Omental fat pad (tissue), 4 donors: ENCODE measurements around the gene LGR6. TPM values are rescaled to one million over a fixed set of nuclear protein-coding genes. Genes with fewer than 3 reads are reported as not detected.
"Not testable (repeated sequence)": the region's sequence is repeated elsewhere in the genome, so short reads cannot be mapped to it uniquely, and the experiment has no call there.

ENCODE experiments used
- ATAC-seq: fragments of 150-250 bp; one replicate; pipeline ENCODE4 v1.9.1; 2016; ENCODE audit warnings: mild to moderate bottlenecking, moderate library complexity; ENCODE audit not compliant: low FRiP score
- DNase-seq: peaks from one replicate; pipeline ENCODE4 v3.0.0-alpha.2; 2019; ENCODE audit warnings: low spot score
- total RNA-seq, 4 donors: library from RNA; depleted of rRNA; stranded (reverse); fragments of >200 nt; gene quantifications; one replicate each; pipeline ENCODE4 v1.1.0, GENCODE V29; 2016
- TF ChIP-seq, protein P1 (sequence below), 3 donors: fragments of 450-650 bp; IDR thresholded peaks; one replicate each; pipeline ENCODE4 v1.5.1; 2016 to 2017; ENCODE audit warnings: antibody characterized with exemption in 3 of 3, mild to moderate bottlenecking in 3 of 3, moderate library complexity in 2 of 3

The LGR6 gene, protein sequence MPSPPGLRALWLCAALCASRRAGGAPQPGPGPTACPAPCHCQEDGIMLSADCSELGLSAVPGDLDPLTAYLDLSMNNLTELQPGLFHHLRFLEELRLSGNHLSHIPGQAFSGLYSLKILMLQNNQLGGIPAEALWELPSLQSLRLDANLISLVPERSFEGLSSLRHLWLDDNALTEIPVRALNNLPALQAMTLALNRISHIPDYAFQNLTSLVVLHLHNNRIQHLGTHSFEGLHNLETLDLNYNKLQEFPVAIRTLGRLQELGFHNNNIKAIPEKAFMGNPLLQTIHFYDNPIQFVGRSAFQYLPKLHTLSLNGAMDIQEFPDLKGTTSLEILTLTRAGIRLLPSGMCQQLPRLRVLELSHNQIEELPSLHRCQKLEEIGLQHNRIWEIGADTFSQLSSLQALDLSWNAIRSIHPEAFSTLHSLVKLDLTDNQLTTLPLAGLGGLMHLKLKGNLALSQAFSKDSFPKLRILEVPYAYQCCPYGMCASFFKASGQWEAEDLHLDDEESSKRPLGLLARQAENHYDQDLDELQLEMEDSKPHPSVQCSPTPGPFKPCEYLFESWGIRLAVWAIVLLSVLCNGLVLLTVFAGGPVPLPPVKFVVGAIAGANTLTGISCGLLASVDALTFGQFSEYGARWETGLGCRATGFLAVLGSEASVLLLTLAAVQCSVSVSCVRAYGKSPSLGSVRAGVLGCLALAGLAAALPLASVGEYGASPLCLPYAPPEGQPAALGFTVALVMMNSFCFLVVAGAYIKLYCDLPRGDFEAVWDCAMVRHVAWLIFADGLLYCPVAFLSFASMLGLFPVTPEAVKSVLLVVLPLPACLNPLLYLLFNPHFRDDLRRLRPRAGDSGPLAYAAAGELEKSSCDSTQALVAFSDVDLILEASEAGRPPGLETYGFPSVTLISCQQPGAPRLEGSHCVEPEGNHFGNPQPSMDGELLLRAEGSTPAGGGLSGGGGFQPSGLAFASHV
- under 1 TPM in 2 of 4 donors, not detected in 2; 0.28 to 0.32 TPM for total RNA-seq

DNA sequence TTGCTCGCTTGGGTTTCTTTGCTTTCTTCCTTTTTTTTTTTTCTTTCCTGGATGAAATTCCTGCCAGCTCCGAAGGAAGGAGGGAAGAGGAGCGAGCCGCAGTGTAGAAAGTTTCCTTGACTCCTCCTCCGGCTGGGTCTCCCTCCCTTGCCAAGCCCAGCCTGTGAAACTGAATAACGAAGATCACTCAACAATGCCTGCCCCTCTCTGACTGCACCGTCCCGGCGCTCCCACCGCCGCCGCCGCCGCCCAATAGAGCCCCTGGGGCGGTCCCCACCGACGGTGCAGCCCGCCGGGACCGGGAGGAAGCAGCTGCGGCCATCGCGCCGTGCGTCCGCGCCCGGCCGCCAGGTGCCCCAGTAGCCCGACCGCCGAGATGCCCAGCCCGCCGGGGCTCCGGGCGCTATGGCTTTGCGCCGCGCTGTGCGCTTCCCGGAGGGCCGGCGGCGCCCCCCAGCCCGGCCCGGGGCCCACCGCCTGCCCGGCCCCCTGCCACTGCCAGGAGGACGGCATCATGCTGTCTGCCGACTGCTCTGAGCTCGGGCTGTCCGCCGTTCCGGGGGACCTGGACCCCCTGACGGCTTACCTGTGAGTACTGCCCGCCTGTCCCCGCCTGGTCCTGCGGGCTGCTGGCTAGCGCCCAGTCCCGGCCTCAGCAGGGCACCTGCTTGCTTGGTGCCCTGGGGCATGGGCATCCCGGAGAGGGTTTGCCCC lies at the start of gene LGR6:
Gene LGR6 (plus strand): TSS at position 186 of the 714 bp plus-strand sequence. CDS start 191 bp downstream, at position 377.
- ATAC-seq (peak; percentile 30), DNase-seq (no peak)
- TF ChIP-seq, protein P1, sequence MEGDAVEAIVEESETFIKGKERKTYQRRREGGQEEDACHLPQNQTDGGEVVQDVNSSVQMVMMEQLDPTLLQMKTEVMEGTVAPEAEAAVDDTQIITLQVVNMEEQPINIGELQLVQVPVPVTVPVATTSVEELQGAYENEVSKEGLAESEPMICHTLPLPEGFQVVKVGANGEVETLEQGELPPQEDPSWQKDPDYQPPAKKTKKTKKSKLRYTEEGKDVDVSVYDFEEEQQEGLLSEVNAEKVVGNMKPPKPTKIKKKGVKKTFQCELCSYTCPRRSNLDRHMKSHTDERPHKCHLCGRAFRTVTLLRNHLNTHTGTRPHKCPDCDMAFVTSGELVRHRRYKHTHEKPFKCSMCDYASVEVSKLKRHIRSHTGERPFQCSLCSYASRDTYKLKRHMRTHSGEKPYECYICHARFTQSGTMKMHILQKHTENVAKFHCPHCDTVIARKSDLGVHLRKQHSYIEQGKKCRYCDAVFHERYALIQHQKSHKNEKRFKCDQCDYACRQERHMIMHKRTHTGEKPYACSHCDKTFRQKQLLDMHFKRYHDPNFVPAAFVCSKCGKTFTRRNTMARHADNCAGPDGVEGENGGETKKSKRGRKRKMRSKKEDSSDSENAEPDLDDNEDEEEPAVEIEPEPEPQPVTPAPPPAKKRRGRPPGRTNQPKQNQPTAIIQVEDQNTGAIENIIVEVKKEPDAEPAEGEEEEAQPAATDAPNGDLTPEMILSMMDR (IDR thresholded peaks at IDR 0.05) = no peak

DNA sequence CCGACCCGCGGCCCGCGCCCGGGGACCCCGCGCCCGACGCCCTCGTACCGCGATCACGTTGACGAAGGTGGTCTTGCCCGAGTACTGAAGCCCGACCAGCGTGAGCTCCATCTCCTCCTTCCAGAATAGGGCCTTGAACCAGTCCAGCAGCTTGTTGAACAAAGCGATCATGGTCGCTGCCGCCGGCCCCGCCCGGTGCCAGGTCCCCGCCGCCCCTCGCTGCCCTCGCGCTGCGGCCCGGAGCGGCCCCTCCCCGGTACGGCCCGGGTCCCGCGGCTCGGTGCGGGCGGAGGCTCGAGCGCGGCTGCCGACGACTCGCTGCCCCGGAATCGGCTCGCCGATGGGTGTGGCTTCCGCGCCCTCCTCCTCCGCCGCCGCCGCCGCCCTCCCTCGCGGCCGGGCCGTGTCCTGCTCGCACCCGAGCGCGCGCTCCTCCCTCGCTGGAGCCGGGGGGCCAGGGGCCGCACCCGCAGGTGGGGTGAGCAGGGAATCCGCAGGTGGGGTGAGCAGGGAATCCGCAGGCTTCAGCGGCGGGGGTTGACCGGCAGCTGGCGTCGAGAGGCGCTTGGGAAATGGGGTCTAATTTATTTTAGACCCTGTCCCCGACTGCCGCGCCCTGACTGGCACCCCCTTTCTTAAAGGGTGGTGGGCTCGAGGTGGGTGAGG lies 49.1 kb upstream of the LGR6 start, which contains the start of gene ARL8A:
Gene ARL8A (minus strand): TSS at position 336 of the 666 bp plus-strand sequence. CDS start 165 bp downstream, at position 171.
- ATAC-seq = peak; percentile 60
- DNase-seq = no peak
- TF ChIP-seq, protein P1 (IDR thresholded peaks at IDR 0.05) = no peak

DNA sequence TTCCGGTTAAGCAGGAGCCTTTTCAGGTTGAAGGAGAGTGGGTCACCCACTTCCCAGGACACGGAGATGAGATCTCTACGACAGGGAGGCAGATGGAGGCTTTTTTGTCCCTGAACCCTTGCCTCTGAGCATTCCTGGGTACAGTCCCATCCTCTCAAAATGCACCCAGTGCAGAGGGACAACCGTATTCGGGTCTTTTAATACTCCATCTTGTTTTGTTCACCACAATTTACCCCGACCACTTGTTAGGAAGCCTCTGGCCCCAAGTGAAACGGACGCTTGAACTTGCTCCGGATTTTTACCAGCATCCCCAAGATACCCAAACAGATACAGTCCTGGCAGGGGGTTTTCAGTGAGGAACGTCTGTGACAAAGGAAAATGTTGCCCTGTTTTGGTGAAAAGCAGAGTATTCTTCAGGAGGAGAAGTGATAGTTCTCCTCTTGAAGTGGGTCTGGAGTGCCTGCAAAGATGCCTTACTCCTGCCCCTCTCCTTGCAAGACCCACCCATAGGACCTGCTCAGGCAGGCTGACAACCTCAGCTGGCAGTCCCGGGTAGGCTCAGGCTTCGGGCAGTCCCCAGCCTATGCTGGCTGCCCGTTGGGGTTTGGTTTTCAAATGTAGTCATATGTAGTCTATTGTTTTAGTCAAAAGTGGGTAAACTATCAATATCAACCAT lies 48.4 kb upstream of the LGR6 start:
- TF ChIP-seq, protein P1 (IDR thresholded peaks at IDR 0.05) = no peak
- no peak for DNase-seq
- no peak for ATAC-seq

DNA sequence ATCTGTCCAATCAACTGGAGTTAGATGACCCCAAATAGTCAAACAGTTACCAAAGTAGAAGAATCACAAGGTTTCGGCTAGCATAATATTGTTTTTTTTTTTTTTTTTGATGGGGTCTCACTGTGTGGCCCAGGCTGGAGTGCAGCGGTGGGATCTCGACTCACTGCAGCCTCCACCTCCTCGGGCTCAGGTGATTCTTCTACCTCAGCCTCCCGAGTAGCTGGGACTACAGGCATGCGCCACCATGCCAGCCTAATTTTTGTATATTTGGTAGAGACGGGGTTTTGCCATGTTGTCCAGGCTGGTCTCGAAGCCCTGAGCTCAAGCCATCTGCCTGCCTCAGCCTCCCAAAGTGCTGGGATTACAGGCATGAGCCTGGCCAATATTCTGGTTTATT lies 47.9 kb upstream of the LGR6 start:
- not testable (repeated sequence) for ATAC-seq

DNA sequence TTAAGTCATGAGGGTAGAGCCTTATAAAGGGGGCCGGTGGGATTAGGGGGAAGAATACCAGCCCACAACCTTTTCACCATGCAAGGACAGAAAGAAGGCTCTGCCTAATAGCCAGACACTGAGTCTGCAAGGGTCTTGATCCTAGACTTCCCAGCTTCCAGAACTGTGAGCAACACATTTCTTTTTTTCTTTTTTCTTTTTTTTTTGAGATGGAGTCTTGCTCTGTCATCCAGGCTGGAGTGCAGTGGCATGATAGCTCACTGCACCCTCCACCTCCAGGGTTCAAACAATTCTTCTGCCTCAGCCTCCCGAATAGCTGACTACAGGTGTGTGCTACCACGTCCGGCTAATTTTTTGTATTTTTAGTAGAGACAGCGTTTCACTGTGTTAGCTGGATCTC lies 47.3 kb upstream of the LGR6 start:
- no peak for ATAC-seq
- TF ChIP-seq, protein P1 (IDR thresholded peaks at IDR 0.05) = no peak

More for the DNA sequence above, 47.9 kb upstream of the LGR6 start:
- not testable (repeated sequence) for DNase-seq

DNA sequence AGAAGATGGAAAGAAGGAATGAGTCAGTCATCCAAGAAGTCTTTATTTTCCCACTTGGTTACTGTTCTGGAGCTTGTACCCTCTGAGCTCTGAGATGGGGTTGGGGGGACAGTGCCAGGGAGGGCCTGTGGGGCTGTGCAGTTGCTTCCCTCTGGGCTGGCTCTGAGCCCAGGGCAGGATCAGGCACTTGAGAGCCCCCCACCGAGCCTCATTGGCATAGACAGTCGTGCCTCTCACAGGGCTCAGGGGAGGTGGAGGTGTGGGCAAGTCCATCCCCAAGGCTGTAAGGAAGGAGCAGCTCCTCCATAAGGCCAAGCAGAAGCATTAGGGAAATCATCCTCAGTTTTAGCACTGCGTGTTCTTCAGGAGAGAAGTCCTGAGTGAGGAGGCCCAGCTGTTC lies 46.6 kb upstream of the LGR6 start:
- TF ChIP-seq, protein P1 (IDR thresholded peaks at IDR 0.05) = no peak
- ATAC-seq (no peak), DNase-seq (no peak)

More for the DNA sequence above, 47.3 kb upstream of the LGR6 start:
- no peak for DNase-seq
